Colonic mucosa (tissue), 4 donors: ENCODE results near the gene ROBO1. TPM values are rescaled to one million over a fixed set of nuclear protein-coding genes. Genes with fewer than 3 reads are reported as not detected.

Experiments used
- DNase-seq: peaks from one replicate; pipeline ENCODE4 v3.0.0-alpha.2; 2020
- H3K27ac ChIP-seq: fragments of 200-600 bp; one replicate; pipeline ENCODE4 v1.8.0; 2021
- H3K27me3 ChIP-seq: fragments of 200-600 bp; one replicate; pipeline ENCODE4 v1.8.0; 2021
- H3K36me3 ChIP-seq: fragments of 200-600 bp; one replicate; pipeline ENCODE4 v1.8.0; 2021
- H3K4me1 ChIP-seq: fragments of 200-600 bp; one replicate; pipeline ENCODE4 v1.8.0; 2021; ENCODE audit warnings: mild to moderate bottlenecking
- H3K4me3 ChIP-seq: fragments of 200-600 bp; one replicate; pipeline ENCODE4 v1.8.0; 2021
- H3K9ac ChIP-seq, 2 donors: one replicate each; pipeline ENCODE4 v1.7.0; 2013; ENCODE audit warnings: control low read depth in 2 of 2, low read depth in 2 of 2, low read length in 2 of 2
- H3K9me3 ChIP-seq: fragments of 200-600 bp; one replicate; pipeline ENCODE4 v1.8.0; 2021
- intact Hi-C: fragments of 100-400 bp; cut with DNase I; formaldehyde crosslinking; loops from one replicate; pipeline ENCODE4 v1.14.1; 2022
- total RNA-seq, 2 donors: library from RNA; stranded (reverse); fragmentation: NEBNext Ultra II Directional in 1 of 2; extraction: Animal tissue kit (Norgen Biotek cat#: 25700) in 1 of 2; gene quantifications; one replicate each; pipeline ENCODE4 v1.2.1, GENCODE V29; 2021
- TF ChIP-seq, protein P1 (sequence below): fragments of 200-600 bp; IDR thresholded peaks from one replicate; pipeline ENCODE4 v1.8.0; 2022; ENCODE audit warnings: antibody characterized with exemption, mild to moderate bottlenecking
- donor health status: healthy.
- donor health status: DM: no; HTN: no; CAD: no.
- donor health status: DM: no; HTN: no; CAD: no.

Gene ROBO1
- total RNA-seq, 2 donors from 2014 or later, result 8.1 to 9.4 TPM

DNA sequence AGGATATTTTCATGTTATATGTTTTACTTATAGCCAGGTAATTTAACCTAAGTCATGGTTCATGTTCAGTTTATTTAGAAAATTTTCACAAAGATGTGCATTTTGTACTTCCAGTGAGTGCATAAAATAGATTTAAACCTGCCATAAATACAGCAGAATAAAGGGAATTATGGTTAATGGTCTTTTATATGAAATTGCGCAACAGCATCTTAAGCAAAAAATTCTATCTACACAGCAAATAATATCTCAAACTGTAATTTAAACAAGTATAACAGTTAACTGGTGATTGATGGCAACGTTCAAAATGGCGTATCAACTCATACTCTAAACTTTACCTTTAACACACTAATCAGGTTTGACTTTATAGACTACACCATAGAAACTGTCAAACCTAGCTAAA lies 97.6 kb downstream of the ROBO1 start:
- no peaks in the 10 kb centered on the region for H3K9me3 ChIP-seq
- no peak overlapping the region for H3K27ac ChIP-seq
- H3K27me3 ChIP-seq, result no peaks in the 10 kb centered on the region
- DNase-seq, result no peak
- TF ChIP-seq, protein P1, sequence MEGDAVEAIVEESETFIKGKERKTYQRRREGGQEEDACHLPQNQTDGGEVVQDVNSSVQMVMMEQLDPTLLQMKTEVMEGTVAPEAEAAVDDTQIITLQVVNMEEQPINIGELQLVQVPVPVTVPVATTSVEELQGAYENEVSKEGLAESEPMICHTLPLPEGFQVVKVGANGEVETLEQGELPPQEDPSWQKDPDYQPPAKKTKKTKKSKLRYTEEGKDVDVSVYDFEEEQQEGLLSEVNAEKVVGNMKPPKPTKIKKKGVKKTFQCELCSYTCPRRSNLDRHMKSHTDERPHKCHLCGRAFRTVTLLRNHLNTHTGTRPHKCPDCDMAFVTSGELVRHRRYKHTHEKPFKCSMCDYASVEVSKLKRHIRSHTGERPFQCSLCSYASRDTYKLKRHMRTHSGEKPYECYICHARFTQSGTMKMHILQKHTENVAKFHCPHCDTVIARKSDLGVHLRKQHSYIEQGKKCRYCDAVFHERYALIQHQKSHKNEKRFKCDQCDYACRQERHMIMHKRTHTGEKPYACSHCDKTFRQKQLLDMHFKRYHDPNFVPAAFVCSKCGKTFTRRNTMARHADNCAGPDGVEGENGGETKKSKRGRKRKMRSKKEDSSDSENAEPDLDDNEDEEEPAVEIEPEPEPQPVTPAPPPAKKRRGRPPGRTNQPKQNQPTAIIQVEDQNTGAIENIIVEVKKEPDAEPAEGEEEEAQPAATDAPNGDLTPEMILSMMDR, result no peak
- intact Hi-C loops, result no loop called here
- H3K4me1 ChIP-seq, result no peaks in the 10 kb centered on the region
- no peak overlapping the region for H3K4me3 ChIP-seq
- H3K36me3 ChIP-seq, result no peaks in the 10 kb centered on the region
- H3K9ac ChIP-seq, result no peak overlapping the region

DNA sequence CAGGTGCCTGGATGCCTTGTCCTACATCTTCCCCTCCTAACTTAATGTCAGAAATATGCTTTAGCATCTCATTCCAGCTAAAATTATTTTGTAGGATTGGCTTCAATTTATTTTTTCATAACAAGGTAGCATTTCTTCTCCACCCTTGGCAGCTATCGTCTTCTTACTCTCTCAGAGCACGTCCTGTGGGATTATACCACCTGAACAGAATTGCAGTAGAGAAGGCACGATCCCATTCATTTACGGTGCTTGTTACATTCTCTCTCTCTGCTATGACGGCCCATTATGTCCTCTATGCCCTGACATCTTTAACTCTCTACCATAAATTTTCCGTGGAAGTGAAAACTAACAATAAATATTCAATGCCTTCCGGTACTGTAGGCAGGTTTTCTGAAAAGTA lies 103.3 kb downstream of the ROBO1 start:
- intact Hi-C loops, result no loop called here
- DNase-seq, result no peak
- no peaks in the 10 kb centered on the region for H3K27me3 ChIP-seq

DNA sequence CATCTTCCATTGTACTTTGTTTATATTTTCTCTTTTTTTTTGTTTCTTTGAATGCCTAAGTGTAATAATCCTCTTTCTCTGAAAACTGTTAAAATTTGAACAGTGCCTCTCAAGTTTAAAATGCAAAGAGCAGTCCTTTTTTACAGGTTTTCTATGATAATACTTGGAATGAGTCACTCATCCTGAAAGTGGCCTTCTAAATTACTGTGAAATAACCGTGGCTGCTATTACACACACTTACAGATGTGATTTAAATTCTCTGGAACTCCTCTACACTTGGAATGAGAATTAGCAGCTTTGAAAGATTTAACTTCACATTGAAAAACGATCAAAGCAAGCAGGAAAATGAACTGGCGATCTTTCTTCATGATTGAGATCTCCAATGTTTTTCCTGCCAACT lies 105.9 kb downstream of the ROBO1 start:
- no peak for DNase-seq
- Histone ChIP-seq H3K4me1 (no peaks in the 10 kb centered on the region), H3K9me3 (no peaks in the 10 kb centered on the region), H3K27me3 (no peaks in the 10 kb centered on the region), H3K4me3 (no peak overlapping the region), H3K9ac (no peak overlapping the region), H3K27ac (no peak overlapping the region), H3K36me3 (no peaks in the 10 kb centered on the region)
- intact Hi-C loops, result no loop called here
- TF ChIP-seq, protein P1, result no peak

More for the DNA sequence above, 103.3 kb downstream of the ROBO1 start:
- H3K4me1 ChIP-seq, result no peaks in the 10 kb centered on the region
- no peaks in the 10 kb centered on the region for H3K9me3 ChIP-seq
- H3K36me3 ChIP-seq, result no peaks in the 10 kb centered on the region
- H3K27ac ChIP-seq, result no peak overlapping the region
- H3K9ac ChIP-seq, result no peak overlapping the region
- H3K4me3 ChIP-seq, result no peak overlapping the region
- TF ChIP-seq, protein P1, result no peak

DNA sequence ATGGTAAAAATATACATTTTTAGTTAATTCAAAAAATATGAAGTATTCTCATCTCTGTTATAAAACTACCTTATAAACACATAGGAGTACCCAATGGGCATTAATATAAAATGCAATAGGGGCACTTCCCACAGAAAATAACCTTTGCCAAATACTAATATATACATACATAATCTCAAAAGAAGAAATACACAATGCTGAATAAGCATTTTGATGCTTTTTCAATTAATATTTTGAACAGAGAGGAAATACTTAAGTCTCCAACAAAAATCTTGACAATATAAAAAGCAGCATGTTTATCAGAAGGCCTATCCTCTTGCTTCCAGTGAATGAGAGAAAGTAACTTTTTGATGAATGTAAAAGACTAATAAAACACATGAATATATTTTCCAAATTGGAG lies 110.7 kb downstream of the ROBO1 start:
- no peak overlapping the region for H3K4me3 ChIP-seq
- no peaks in the 10 kb centered on the region for H3K27me3 ChIP-seq
- H3K9ac ChIP-seq, result no peak overlapping the region
- H3K27ac ChIP-seq, result no peak overlapping the region
- TF ChIP-seq, protein P1, result no peak
- no peaks in the 10 kb centered on the region for H3K9me3 ChIP-seq
- no peaks in the 10 kb centered on the region for H3K36me3 ChIP-seq
- intact Hi-C loops, result no loop called here
- no peak for DNase-seq
- no peaks in the 10 kb centered on the region for H3K4me1 ChIP-seq

DNA sequence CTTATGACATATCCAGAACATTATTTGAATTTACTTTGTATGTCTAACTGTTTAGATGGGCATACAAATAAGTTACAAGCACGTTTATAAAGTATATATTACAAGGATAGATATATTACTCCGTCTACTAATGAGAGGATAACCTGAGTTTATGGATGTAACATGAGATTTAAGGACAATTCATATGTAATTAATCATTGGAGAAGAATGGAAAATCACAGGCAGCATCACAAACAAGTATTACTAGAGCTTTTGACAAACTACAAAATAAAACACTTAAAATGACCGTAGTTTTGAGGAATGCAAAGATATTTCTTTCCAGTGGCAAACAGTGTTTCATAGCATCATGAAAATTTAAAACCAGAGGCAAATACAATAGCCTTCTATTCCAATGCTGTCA lies 113.8 kb downstream of the ROBO1 start:
- no peaks in the 10 kb centered on the region for H3K4me1 ChIP-seq
- H3K27me3 ChIP-seq, result no peaks in the 10 kb centered on the region
- intact Hi-C loops, result no loop called here
- TF ChIP-seq, protein P1, result no peak
- H3K4me3 ChIP-seq, result no peak overlapping the region
- no peak overlapping the region for H3K27ac ChIP-seq
- no peak overlapping the region for H3K9ac ChIP-seq
- H3K9me3 ChIP-seq, result no peaks in the 10 kb centered on the region
- H3K36me3 ChIP-seq, result no peaks in the 10 kb centered on the region
- DNase-seq, result no peak
